HUES48 (cell line): ENCODE measurements around the gene RNF149.

Source experiments
- H3K27ac ChIP-seq: one replicate; pipeline ENCODE4 v1.7.0; 2013; ENCODE audit warnings: low read depth, low read length, inconsistent platforms
- H3K27me3 ChIP-seq: 2 replicates; pipeline ENCODE4 v1.6.1; 2013; ENCODE audit warnings: mild to moderate bottlenecking, low read length; ENCODE audit not compliant: control insufficient read depth, insufficient read depth
- H3K36me3 ChIP-seq: 2 replicates; pipeline ENCODE4 v1.6.1; 2013; ENCODE audit warnings: low read length; ENCODE audit not compliant: control insufficient read depth, insufficient read depth
- H3K4me1 ChIP-seq: 2 replicates; pipeline ENCODE4 v1.6.1; 2013; ENCODE audit warnings: mild to moderate bottlenecking, low read length; ENCODE audit not compliant: control insufficient read depth, insufficient read depth
- H3K4me3 ChIP-seq: 2 replicates; pipeline ENCODE4 v1.5.1; 2013; ENCODE audit warnings: mild to moderate bottlenecking, low read depth, low read length
- H3K9ac ChIP-seq: 2 replicates; pipeline ENCODE4 v1.6.1; 2013; ENCODE audit warnings: mild to moderate bottlenecking, low read depth, low read length, moderate library complexity
- H3K9me3 ChIP-seq: 2 replicates; pipeline ENCODE4 v1.6.1; 2013; ENCODE audit warnings: low read length; ENCODE audit not compliant: control insufficient read depth, insufficient read depth

RNF149 gene

DNA sequence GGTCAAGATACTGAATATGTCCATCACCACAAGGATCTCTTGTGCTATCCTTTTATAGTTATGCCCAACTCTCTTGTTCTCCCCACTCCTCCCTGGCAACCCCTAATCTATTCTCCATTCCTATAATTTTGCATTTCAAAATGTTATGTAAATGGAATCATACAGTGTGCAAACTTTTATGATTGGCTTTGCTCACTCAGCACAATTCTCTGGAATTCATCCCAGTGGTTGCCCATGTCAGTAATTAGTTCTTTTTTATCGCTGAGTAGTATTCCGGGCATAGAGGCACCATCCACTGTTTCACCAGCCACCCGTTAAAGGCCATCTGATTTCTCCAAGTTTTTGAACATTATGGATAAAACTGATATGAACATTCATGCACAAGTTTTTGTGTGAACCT lies 38.4 kb upstream of the RNF149 start:
- no peaks in the 10 kb centered on the region; the same call in 1 of the 2 replicates for H3K4me1 ChIP-seq
- no peaks in the 10 kb centered on the region for H3K9me3 ChIP-seq
- no peak overlapping the region for H3K9ac ChIP-seq
- H3K36me3 ChIP-seq, result no peaks in the 10 kb centered on the region
- no peak overlapping the region for H3K27ac ChIP-seq
- H3K4me3 ChIP-seq, result no peak overlapping the region
- H3K27me3 ChIP-seq, result no peaks in the 10 kb centered on the region

GRCh38 chr2:101344137-101344536 lies 35.6 kb upstream of the RNF149 start:
- Histone ChIP-seq H3K4me1 (peaks cover 16% of the 10 kb centered on the region), H3K27me3 (no peaks in the 10 kb centered on the region), H3K27ac (no peak overlapping the region), H3K9me3 (no peaks in the 10 kb centered on the region), H3K36me3 (no peaks in the 10 kb centered on the region), H3K4me3 (no peak overlapping the region), H3K9ac (no peak overlapping the region)

- Histone ChIP-seq H3K4me1 (peaks cover 24% of the 10 kb centered on the region), H3K4me3 (no peak overlapping the region), H3K9ac (no peak overlapping the region), H3K27me3 (no peaks in the 10 kb centered on the region), H3K27ac (no peak overlapping the region), H3K36me3 (no peaks in the 10 kb centered on the region), H3K9me3 (no peaks in the 10 kb centered on the region)
Observed at GRCh38 chr2:101342625-101343008, 34.1 kb upstream of the RNF149 start.

- Histone ChIP-seq H3K27ac (no peak overlapping the region), H3K4me3 (no peak overlapping the region), H3K4me1 (peaks cover 24% of the 10 kb centered on the region), H3K9ac (no peak overlapping the region), H3K9me3 (no peaks in the 10 kb centered on the region), H3K36me3 (no peaks in the 10 kb centered on the region), H3K27me3 (no peaks in the 10 kb centered on the region)
Observed at GRCh38 chr2:101341901-101342624, 33.6 kb upstream of the RNF149 start.

DNA sequence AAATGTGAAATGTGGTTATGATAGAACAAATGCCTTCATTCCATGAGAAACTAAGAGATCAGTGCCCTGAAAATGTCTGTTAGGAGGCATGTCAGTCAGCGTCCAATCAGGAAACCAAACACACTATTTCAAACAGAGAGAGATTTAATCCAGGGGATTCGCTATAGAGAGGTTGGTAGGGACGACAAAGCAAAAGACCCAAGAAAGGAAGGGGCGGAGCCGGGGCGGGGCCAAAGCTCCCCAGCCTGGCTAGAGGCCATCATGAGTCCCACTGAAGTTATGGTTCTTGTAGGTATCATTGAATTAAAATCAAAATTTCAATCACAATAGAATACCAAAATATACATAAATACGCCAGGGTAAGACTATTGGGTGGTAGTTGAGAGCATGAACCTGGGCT lies 32.9 kb upstream of the RNF149 start:
- Histone ChIP-seq H3K36me3 (no peaks in the 10 kb centered on the region), H3K27me3 (no peaks in the 10 kb centered on the region), H3K9ac (no peak overlapping the region), H3K4me3 (no peak overlapping the region), H3K4me1 (peaks cover 24% of the 10 kb centered on the region), H3K27ac (no peak overlapping the region), H3K9me3 (no peaks in the 10 kb centered on the region)

DNA sequence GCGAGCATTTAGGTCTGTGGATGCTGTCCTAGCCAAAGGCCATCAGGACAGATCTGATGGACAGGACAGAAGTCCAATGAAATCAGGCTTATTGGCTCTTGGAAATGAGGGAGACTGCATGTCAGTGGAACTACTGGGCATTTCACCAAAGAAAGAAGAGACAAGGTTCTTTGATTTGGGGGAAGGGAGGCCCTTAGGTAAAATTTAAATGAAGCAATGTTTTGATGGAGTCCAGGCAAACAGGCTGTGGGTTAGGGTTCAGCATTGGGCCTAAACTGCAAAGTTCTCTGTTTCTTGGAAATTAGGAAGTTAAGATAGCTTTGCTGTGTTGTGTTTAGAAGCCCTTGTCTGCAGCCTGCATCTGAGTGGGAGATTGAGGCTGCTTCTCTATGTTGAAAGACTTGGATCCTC lies 31.6 kb upstream of the RNF149 start:
- Histone ChIP-seq H3K4me1 (peaks cover 24% of the 10 kb centered on the region), H3K36me3 (no peaks in the 10 kb centered on the region), H3K27ac (peak overlapping the region; percentile 65), H3K27me3 (no peaks in the 10 kb centered on the region), H3K4me3 (no peak overlapping the region), H3K9me3 (no peaks in the 10 kb centered on the region), H3K9ac (no peak overlapping the region)

DNA sequence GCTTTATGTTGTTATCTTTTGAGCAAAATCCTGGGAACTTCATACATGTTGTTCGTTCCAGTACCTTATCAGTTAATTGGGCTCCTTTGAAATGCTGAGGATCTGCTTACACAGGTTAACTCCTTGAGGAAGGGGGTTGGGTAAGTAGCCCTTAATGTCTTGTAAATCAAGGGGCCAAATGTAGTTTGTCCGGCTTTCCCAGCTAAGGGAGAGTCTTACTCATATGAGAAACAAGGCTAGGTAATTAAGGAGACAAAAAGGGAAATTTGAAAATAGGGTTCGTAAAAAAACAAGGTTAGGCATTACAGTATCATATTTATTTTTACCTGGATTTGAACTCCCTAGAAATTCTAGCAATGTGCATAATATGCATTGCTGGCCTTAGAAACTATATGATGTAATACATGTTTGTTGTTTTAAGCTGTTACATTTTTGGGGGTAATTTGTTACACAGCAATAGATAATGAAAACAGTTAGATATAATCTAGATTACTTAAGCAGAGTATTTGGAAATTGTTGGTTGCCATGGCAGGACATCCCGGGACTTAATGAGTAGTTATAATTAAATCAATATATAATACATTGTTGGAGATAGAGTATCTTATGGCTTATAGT lies 30.9 kb upstream of the RNF149 start:
- H3K27me3 ChIP-seq, result no peaks in the 10 kb centered on the region
- peak overlapping the region; percentile 65 for H3K27ac ChIP-seq
- no peaks in the 10 kb centered on the region for H3K9me3 ChIP-seq
- peaks cover 24% of the 10 kb centered on the region for H3K4me1 ChIP-seq
- no peaks in the 10 kb centered on the region for H3K36me3 ChIP-seq
- no peak overlapping the region for H3K9ac ChIP-seq
- H3K4me3 ChIP-seq, result peak overlapping the region; percentile 46; the same call in 1 of the 2 replicates

DNA sequence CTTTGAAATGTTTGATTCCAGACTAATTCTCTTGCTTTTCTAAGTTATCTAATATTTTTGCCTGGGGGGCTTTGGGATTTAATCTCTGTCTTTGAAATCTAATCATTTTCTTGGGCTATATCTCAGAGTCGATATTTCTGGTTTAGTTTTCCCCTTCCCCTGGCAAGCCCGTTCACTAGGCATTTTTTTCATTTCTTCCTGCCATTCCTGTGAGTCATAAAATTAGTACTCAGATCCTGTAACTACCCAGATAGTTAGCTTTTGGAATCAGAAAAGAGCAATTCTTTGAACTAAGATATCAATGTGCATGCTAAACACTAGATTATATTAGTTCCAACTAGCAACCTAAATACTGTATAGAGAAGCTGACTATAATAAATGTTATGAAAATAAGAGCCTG lies 29.4 kb upstream of the RNF149 start:
- no peak overlapping the region for H3K4me3 ChIP-seq

DNA sequence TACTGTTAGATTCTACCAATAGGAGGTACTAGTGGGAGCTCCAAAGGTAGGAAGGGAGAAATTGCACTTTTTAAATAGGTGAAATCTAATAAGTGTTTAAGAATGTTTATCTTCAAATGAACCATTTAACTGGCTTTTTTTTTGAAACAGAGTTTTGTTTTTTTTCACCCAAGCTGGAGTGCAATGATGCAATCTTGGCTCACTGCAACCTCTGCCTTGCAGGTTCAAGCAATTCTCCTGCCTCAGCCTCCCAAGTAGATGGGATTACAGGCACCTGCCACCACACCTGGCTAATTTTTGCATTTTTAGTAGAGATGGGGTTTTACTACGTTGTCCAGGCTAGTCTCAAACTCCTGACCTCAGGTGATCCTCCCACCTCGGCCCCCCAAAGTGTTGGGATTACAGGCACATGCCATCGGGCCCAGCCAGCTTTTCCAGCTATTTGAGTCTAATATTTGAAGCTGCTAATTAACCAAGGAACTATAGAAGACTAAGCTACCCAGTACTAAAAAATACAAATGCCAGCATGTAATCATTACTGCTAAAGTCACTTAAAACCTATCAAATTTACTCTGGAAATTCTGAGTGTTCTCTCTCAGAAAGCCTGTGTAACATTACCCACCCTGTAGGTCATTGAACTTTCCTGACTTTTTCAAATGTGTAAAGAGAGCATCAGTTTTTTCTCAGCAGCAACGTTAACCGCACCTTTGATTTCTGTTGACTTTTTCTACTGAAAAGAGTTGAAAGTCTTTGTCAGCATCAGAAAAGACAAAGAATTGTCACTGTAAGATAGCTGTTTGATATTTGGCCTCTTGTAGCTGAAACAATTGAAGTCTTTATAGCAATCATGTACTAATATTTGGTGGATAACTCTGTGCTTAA lies 24.6 kb upstream of the RNF149 start:
- Histone ChIP-seq H3K9ac (no peak overlapping the region), H3K27ac (no peak overlapping the region), H3K9me3 (no peaks in the 10 kb centered on the region), H3K4me3 (no peak overlapping the region), H3K27me3 (no peaks in the 10 kb centered on the region), H3K4me1 (peaks cover 29% of the 10 kb centered on the region), H3K36me3 (no peaks in the 10 kb centered on the region)

More for the DNA sequence above, 29.4 kb upstream of the RNF149 start:
- H3K36me3 ChIP-seq, result no peaks in the 10 kb centered on the region
- H3K27me3 ChIP-seq, result no peaks in the 10 kb centered on the region
- H3K4me1 ChIP-seq, result peaks cover 24% of the 10 kb centered on the region
- no peak overlapping the region for H3K9ac ChIP-seq
- H3K9me3 ChIP-seq, result no peaks in the 10 kb centered on the region
- H3K27ac ChIP-seq, result no peak overlapping the region

GRCh38 chr2:101331202-101331601 lies 22.7 kb upstream of the RNF149 start:
- peaks cover 36% of the 10 kb centered on the region for H3K4me1 ChIP-seq
- no peaks in the 10 kb centered on the region for H3K27me3 ChIP-seq
- no peak overlapping the region for H3K4me3 ChIP-seq
- no peak overlapping the region for H3K27ac ChIP-seq
- no peaks in the 10 kb centered on the region for H3K36me3 ChIP-seq
- H3K9ac ChIP-seq, result no peak overlapping the region
- H3K9me3 ChIP-seq, result no peaks in the 10 kb centered on the region
